Measurements from ENCODE around the gene EIF3F.

GRCh38 chr11:8020244-8020597, 33.1 kb downstream of the EIF3F start:
- TF ChIP-seq POLR2AphosphoS5 (IDR thresholded peaks at IDR 0.05; ENCODE audit: low read depth, low read length), result no peak
- TF ChIP-seq, protein P1, sequence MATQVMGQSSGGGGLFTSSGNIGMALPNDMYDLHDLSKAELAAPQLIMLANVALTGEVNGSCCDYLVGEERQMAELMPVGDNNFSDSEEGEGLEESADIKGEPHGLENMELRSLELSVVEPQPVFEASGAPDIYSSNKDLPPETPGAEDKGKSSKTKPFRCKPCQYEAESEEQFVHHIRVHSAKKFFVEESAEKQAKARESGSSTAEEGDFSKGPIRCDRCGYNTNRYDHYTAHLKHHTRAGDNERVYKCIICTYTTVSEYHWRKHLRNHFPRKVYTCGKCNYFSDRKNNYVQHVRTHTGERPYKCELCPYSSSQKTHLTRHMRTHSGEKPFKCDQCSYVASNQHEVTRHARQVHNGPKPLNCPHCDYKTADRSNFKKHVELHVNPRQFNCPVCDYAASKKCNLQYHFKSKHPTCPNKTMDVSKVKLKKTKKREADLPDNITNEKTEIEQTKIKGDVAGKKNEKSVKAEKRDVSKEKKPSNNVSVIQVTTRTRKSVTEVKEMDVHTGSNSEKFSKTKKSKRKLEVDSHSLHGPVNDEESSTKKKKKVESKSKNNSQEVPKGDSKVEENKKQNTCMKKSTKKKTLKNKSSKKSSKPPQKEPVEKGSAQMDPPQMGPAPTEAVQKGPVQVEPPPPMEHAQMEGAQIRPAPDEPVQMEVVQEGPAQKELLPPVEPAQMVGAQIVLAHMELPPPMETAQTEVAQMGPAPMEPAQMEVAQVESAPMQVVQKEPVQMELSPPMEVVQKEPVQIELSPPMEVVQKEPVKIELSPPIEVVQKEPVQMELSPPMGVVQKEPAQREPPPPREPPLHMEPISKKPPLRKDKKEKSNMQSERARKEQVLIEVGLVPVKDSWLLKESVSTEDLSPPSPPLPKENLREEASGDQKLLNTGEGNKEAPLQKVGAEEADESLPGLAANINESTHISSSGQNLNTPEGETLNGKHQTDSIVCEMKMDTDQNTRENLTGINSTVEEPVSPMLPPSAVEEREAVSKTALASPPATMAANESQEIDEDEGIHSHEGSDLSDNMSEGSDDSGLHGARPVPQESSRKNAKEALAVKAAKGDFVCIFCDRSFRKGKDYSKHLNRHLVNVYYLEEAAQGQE (IDR thresholded peaks at IDR 0.05; ENCODE audit: insufficient read depth in 1 of 2, low read depth in 2 of 2, low read length in 2 of 2), result no peak
- TF ChIP-seq TAF1 (IDR thresholded peaks at IDR 0.05; ENCODE audit: borderline replicate concordance, insufficient read depth, low read length), result no peak

All from PFSK-1 (cell line).